LHCN-M2 (cell line): Measurements from ENCODE around the gene SLC5A3. TPM values are rescaled to one million over a fixed set of nuclear protein-coding genes. Genes with fewer than 3 reads are reported as not detected.

ENCODE experiments used
- DNase-seq: peaks from one replicate; pipeline ENCODE4 v3.0.0-alpha.2; 2012; ENCODE audit warnings: low read depth
- polyA plus RNA-seq: library from polyadenylated mRNA; unstranded; fragments of >200 nt; gene quantifications from one replicate; pipeline ENCODE4 v1.2.1, GENCODE V29; 2012; ENCODE audit warnings: missing spikeins
- total RNA-seq: library from RNA; depleted of rRNA; stranded (reverse); fragments of >200 nt; gene quantifications from 2 replicates; pipeline ENCODE4 v1.2.3, GENCODE V29; 2014; rRNA removed

Gene SLC5A3
- total RNA-seq = 20.0 and 22.6 TPM in 2 replicates
- polyA plus RNA-seq = 4.1 TPM

GRCh38 chr21:34073032-34073748 is at the start of gene SLC5A3, which contains the start of gene MRPS6:
Gene SLC5A3 (plus strand): TSS chr21:34073578. CDS start chr21:34095199, 21,621 bp downstream.
Gene MRPS6 (plus strand): TSS chr21:34073578. CDS start chr21:34073701, 123 bp downstream.
- peak; percentile 80 for DNase-seq

GRCh38 chr21:34023691-34024373 is 49.5 kb upstream of the SLC5A3 start:
- no peak for DNase-seq

- no peak for DNase-seq
These were observed 49.0 kb upstream of the SLC5A3 start for GRCh38 chr21:34024374-34024693.

- no peak for DNase-seq
These were observed 45.5 kb upstream of the SLC5A3 start for GRCh38 chr21:34027721-34028461.

- DNase-seq = no peak
These were observed 43.4 kb upstream of the SLC5A3 start for GRCh38 chr21:34029743-34030528.

GRCh38 chr21:34031835-34032370 is 41.5 kb upstream of the SLC5A3 start:
- DNase-seq = no peak

GRCh38 chr21:34034369-34035014 is 38.9 kb upstream of the SLC5A3 start:
- peak; percentile 21 for DNase-seq

- DNase-seq = no peak
These were observed 37.6 kb upstream of the SLC5A3 start for GRCh38 chr21:34035619-34036354.

- DNase-seq = peak; percentile 79
These were observed 36.2 kb upstream of the SLC5A3 start for GRCh38 chr21:34037009-34037795.

GRCh38 chr21:34039678-34040382 is 33.5 kb upstream of the SLC5A3 start:
- DNase-seq = no peak

GRCh38 chr21:34042735-34043134 is 30.6 kb upstream of the SLC5A3 start:
- DNase-seq = peak; percentile 32

GRCh38 chr21:34043333-34043732 is 30.0 kb upstream of the SLC5A3 start:
- no peak for DNase-seq

- no peak for DNase-seq
These were observed 26.5 kb upstream of the SLC5A3 start for GRCh38 chr21:34046917-34047316.

- no peak for DNase-seq
These were observed 25.5 kb upstream of the SLC5A3 start for GRCh38 chr21:34047835-34048234.

- DNase-seq = no peak
These were observed 21.2 kb upstream of the SLC5A3 start for GRCh38 chr21:34052171-34052570.

GRCh38 chr21:34054259-34054658 is 19.1 kb upstream of the SLC5A3 start:
- no peak for DNase-seq

GRCh38 chr21:34055615-34056014 is 17.8 kb upstream of the SLC5A3 start:
- no peak for DNase-seq

- DNase-seq = no peak
These were observed 11.4 kb upstream of the SLC5A3 start for GRCh38 chr21:34061983-34062382.

- no peak for DNase-seq
These were observed 8.4 kb upstream of the SLC5A3 start for GRCh38 chr21:34065027-34065426.
